Fibroblast of lung (primary cell): Measurements from ENCODE around the gene PPP6R3. TPM values are rescaled to one million over a fixed set of nuclear protein-coding genes. Genes with fewer than 3 reads are reported as not detected.

Experiments used
- DNase-seq, 2 donors: peaks; one replicate each; pipeline versions ENCODE4 v3.0.0 to v3.0.0-alpha.2; 2010; ENCODE audit warnings: low read depth in 2 of 2
- H2AFZ ChIP-seq: 2 replicates; pipeline ENCODE4 v1.5.1; 2012; ENCODE audit warnings: low read length, control low read depth, inconsistent platforms
- H3K27ac ChIP-seq: 2 replicates; pipeline ENCODE4 v1.5.1; 2011; ENCODE audit warnings: low read length, control low read depth; ENCODE audit not compliant: insufficient read depth
- H3K27me3 ChIP-seq: 2 replicates; pipeline ENCODE4 v1.5.1; 2011; ENCODE audit warnings: mild to moderate bottlenecking, low read length; ENCODE audit not compliant: control insufficient read depth, insufficient read depth
- H3K36me3 ChIP-seq: 2 replicates; pipeline ENCODE4 v1.5.1; 2011; ENCODE audit warnings: low read length; ENCODE audit not compliant: control insufficient read depth, insufficient read depth
- H3K4me1 ChIP-seq: 2 replicates; pipeline ENCODE4 v1.5.1; 2011; ENCODE audit warnings: low read length; ENCODE audit not compliant: control insufficient read depth, insufficient read depth; ENCODE audit errors: extremely low read depth
- H3K4me2 ChIP-seq: 2 replicates; pipeline ENCODE4 v1.5.1; 2011; ENCODE audit warnings: low read length, control low read depth; ENCODE audit not compliant: insufficient read depth; ENCODE audit errors: extremely low read depth
- H3K4me3 ChIP-seq, 4 experiments: fragments of 200-600 bp in 1 of 4; sonication (generic) in 1 of 4; replicated peaks in 1 of 4; 2 replicates each; pipeline ENCODE4 v1.5.1; 2011 to 2016; ENCODE audit warnings: low read length in 4 of 4, low read depth in 3 of 4, mild to moderate bottlenecking in 3 of 4, control low read depth in 2 of 4, inconsistent platforms in 1 of 4, mixed read lengths in 1 of 4; ENCODE audit not compliant: insufficient read depth in 1 of 4; ENCODE audit errors: control extremely low read depth in 1 of 4
- H3K79me2 ChIP-seq: 2 replicates; pipeline ENCODE4 v1.5.1; 2012; ENCODE audit warnings: mild to moderate bottlenecking, low read length, inconsistent platforms; ENCODE audit not compliant: control insufficient read depth, insufficient read depth
- H3K9ac ChIP-seq: 2 replicates; pipeline ENCODE4 v1.5.1; 2011; ENCODE audit warnings: mild to moderate bottlenecking, low read length, control low read depth; ENCODE audit not compliant: insufficient read depth
- H3K9me3 ChIP-seq: 2 replicates; pipeline ENCODE4 v1.5.1; 2012; ENCODE audit warnings: low read depth, low read length; ENCODE audit not compliant: control insufficient read depth, insufficient read depth
- H4K20me1 ChIP-seq: 2 replicates; pipeline ENCODE4 v1.5.1; 2011; ENCODE audit warnings: low read length; ENCODE audit not compliant: control insufficient read depth, insufficient read depth; ENCODE audit errors: extremely low read depth
- CTCF ChIP-seq, 2 donors: IDR thresholded peaks in 1 of 2; conservative IDR thresholded peaks in 1 of 2; 1 replicate in 1 of 2; 2 replicates in 1 of 2; pipeline ENCODE4 v1.5.1; 2011 to 2012; ENCODE audit warnings: low read length in 2 of 2, control low read depth in 1 of 2, inconsistent platforms in 1 of 2, low read depth in 1 of 2, mild to moderate bottlenecking in 1 of 2
- EZH2 ChIP-seq: IDR thresholded peaks from 2 replicates; pipeline ENCODE4 v1.5.1; 2012; ENCODE audit warnings: low read length, control low read depth, mild to moderate bottlenecking; ENCODE audit errors: missing control alignments
- polyA plus RNA-seq, 2 donors: library from polyadenylated mRNA; depleted of rRNA in 1 of 2; stranded (reverse) in 1 of 2; unstranded in 1 of 2; fragments of >200 nt; gene quantifications; 2 replicates each; pipeline ENCODE4 v1.2.1, GENCODE V29; 2011 to 2012; ENCODE audit warnings: missing spikeins in 1 of 2
- total RNA-seq: library from RNA; depleted of rRNA; stranded (reverse); fragments of >200 nt; gene quantifications from 2 replicates; pipeline ENCODE4 v1.2.1, GENCODE V29; 2014

The PPP6R3 gene
- total and polyA plus RNA-seq, 2 donors (not counting 1 experiment from before 2014, with no cell fraction given), result 44.2 to 120 TPM

- H2AFZ ChIP-seq, result no peak overlapping the region
- H3K4me3 ChIP-seq, result no peak overlapping the region
- no peak overlapping the region for H3K4me2 ChIP-seq
- DNase-seq, result no peak
- no peaks in the 10 kb centered on the region for H4K20me1 ChIP-seq
- H3K27me3 ChIP-seq, result no peaks in the 10 kb centered on the region
- TF ChIP-seq EZH2 (no peak), CTCF (conservative IDR thresholded peaks at IDR 0.05 in 1 of 2, IDR thresholded peaks at IDR 0.05 in 1 of 2; ENCODE audit: low read depth in 1 of 2, low read length in 2 of 2) (no peak)
- no peak overlapping the region for H3K27ac ChIP-seq
- H3K4me1 ChIP-seq, result no peaks in the 10 kb centered on the region
- no peaks in the 10 kb centered on the region for H3K9me3 ChIP-seq
- peaks cover 12% of the 10 kb centered on the region for H3K79me2 ChIP-seq
- peaks cover 3% of the 10 kb centered on the region for H3K36me3 ChIP-seq
- H3K9ac ChIP-seq, result no peak overlapping the region
These were observed 61.6 kb downstream of the PPP6R3 start for GRCh38 chr11:68521969-68522652.

- no peak overlapping the region for H3K9ac ChIP-seq
- H3K4me1 ChIP-seq, result no peaks in the 10 kb centered on the region
- no peaks in the 10 kb centered on the region for H3K27me3 ChIP-seq
- TF ChIP-seq EZH2 (no peak), CTCF (conservative IDR thresholded peaks at IDR 0.05 in 1 of 2, IDR thresholded peaks at IDR 0.05 in 1 of 2; ENCODE audit: low read depth in 1 of 2, low read length in 2 of 2) (no peak)
- H2AFZ ChIP-seq, result no peak overlapping the region
- H3K9me3 ChIP-seq, result no peaks in the 10 kb centered on the region
- H3K36me3 ChIP-seq, result peaks cover 3% of the 10 kb centered on the region
- H3K4me3 ChIP-seq, result no peak overlapping the region
- no peaks in the 10 kb centered on the region for H4K20me1 ChIP-seq
- H3K27ac ChIP-seq, result no peak overlapping the region
- peak in 1 of 2 donors; percentile 18 for DNase-seq
- peaks cover 12% of the 10 kb centered on the region for H3K79me2 ChIP-seq
- H3K4me2 ChIP-seq, result no peak overlapping the region
These were observed 62.5 kb downstream of the PPP6R3 start for GRCh38 chr11:68523033-68523432.

- Histone ChIP-seq H3K4me3 (no peak overlapping the region), H3K27me3 (no peaks in the 10 kb centered on the region), H2AFZ (no peak overlapping the region), H3K79me2 (peaks cover 12% of the 10 kb centered on the region), H3K4me2 (no peak overlapping the region), H3K9ac (no peak overlapping the region), H3K36me3 (peaks cover 3% of the 10 kb centered on the region), H3K9me3 (no peaks in the 10 kb centered on the region), H3K27ac (no peak overlapping the region), H3K4me1 (no peaks in the 10 kb centered on the region), H4K20me1 (no peaks in the 10 kb centered on the region)
- DNase-seq, result no peak
- TF ChIP-seq CTCF (conservative IDR thresholded peaks at IDR 0.05 in 1 of 2, IDR thresholded peaks at IDR 0.05 in 1 of 2; ENCODE audit: low read depth in 1 of 2, low read length in 2 of 2), result no peak
- no peak for TF ChIP-seq EZH2
These were observed 63.2 kb downstream of the PPP6R3 start for GRCh38 chr11:68523743-68524142.
